Smooth muscle cell of the brain vasculature (primary cell): ENCODE results near the gene LAMA5.
A peak's percentile ranks its signal among the peaks of the same experiment; 100 is the strongest.
"Not testable (repeated sequence)": the region's sequence is repeated elsewhere in the genome, so short reads cannot be mapped to it uniquely, and the experiment has no call there.

ENCODE experiments used
- DNase-seq: peaks from one replicate; pipeline ENCODE4 v3.0.0-alpha.2; 2012; ENCODE audit warnings: low read depth, low spot score

The LAMA5 gene

GRCh38 chr20:62388839-62389600 lies 21.9 kb upstream of the LAMA5 start:
- no peak for DNase-seq

GRCh38 chr20:62387933-62388635 lies 21.0 kb upstream of the LAMA5 start:
- no peak for DNase-seq

- no peak for DNase-seq
Observed at GRCh38 chr20:62387219-62387913, 20.3 kb upstream of the LAMA5 start.

GRCh38 chr20:62386383-62387218 lies 19.5 kb upstream of the LAMA5 start, which contains the start of gene RPS21:
Gene RPS21, plus strand, starts transcription at chr20:62387103. Its CDS starts 236 bp downstream, at chr20:62387339.
- peak; percentile 69 for DNase-seq

GRCh38 chr20:62382306-62383198 lies 15.4 kb upstream of the LAMA5 start:
- no peak for DNase-seq

GRCh38 chr20:62381842-62382241 lies 14.7 kb upstream of the LAMA5 start:
- no peak for DNase-seq

- DNase-seq, result no peak
Observed at GRCh38 chr20:62381202-62381797, 14.2 kb upstream of the LAMA5 start.

GRCh38 chr20:62378215-62378614 lies 11.1 kb upstream of the LAMA5 start:
- no peak for DNase-seq

GRCh38 chr20:62377615-62378178 lies 10.6 kb upstream of the LAMA5 start:
- no peak for DNase-seq

GRCh38 chr20:62377064-62377461 lies 10.0 kb upstream of the LAMA5 start:
- no peak for DNase-seq

- no peak for DNase-seq
Observed at GRCh38 chr20:62376112-62377063, 9.3 kb upstream of the LAMA5 start.

GRCh38 chr20:62374331-62375152 lies 7.4 kb upstream of the LAMA5 start:
- no peak for DNase-seq

- not testable (repeated sequence) for DNase-seq
Observed at GRCh38 chr20:62373631-62374179, 6.6 kb upstream of the LAMA5 start.

- DNase-seq, result no peak
Observed at GRCh38 chr20:62372042-62372993, 5.2 kb upstream of the LAMA5 start.

GRCh38 chr20:62371588-62372041 lies 4.5 kb upstream of the LAMA5 start:
- no peak for DNase-seq
